ENCODE data around the gene BNIP2.
"Not testable (repeated sequence)": the region's sequence is repeated elsewhere in the genome, so short reads cannot be mapped to it uniquely, and the experiment has no call there.

Gene BNIP2

DNA sequence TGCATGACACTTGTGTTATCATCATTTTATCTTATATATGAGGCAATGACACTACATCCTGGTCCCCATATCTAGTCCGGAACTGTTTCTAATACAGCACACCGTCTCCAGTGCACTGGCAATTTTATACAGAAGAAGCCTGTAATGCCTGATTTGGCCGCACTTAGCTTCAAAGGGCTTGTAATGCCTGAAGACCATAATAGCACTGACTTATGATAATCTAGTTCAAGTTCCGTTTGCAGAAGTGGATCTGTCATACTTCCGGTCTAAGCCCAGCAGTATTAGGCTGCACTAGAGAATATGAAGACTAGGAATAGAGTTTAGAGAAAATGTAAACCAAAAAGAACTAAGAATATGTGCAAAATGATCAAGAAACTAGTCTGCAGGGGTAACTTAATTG lies 1.3 kb downstream of the BNIP2 start:
- DNase-seq = no peak

DNA sequence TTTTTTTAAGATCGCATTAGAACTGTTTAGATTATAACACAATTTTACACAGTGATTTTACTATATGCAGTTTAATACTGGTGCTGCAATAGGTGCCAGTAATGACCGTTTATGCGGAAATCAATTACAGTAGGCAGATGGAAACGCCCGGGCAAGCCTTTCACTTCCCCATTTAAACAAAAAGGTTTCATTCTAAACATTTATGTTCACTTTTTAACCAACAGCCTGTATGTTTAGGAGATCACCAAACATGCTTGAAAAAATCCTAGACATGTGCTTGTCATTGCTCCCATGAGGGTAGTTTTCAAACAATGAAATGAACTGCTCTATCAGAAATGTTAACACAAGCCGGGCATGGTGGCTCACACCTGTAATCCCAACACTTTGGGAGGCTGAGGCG lies 2.7 kb downstream of the BNIP2 start:
- DNase-seq = no peak

DNA sequence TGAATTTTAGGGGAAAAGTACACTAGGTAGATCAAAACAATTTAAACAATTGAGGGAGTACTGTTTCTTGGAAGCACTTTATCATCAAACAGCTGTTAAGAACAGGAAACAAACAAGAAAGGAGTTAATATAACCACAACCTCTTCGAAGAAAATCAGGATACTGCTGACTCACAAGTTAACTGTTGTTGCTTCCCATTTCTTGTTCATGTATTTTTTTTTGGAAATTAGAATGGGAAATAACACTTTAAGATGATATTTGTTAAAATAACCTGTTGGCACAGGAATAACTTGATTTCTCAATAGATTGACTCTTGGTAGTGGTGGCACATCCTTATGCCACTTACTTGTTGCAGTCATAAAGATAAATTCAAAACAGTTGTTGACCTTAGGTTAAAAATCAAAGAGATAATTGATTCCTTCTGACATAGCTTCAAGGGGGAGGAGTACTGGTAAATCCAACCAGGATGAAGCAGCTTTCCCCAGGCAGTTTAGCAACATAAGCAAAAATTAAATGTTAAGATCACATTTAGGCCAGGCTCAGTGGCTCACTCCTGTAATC lies 3.3 kb downstream of the BNIP2 start:
- DNase-seq = no peak

DNA sequence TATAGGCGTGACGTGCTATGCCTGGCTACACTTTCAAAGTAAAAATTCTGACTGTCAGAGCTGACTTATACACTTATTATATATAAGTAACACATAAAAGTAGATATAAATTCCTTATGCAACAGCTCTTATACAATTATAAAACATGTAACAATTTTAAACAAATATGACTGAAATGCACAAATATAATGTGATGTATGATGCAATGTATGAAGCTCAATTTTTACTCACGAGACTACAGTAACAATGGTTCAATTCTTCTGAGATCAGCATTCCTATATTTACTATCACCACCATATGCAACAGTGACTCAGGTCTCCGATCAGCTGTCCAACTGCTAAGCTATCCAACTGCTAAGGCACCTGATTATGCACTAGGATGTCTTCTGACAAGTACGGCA lies 8.2 kb downstream of the BNIP2 start:
- no peak for DNase-seq

DNA sequence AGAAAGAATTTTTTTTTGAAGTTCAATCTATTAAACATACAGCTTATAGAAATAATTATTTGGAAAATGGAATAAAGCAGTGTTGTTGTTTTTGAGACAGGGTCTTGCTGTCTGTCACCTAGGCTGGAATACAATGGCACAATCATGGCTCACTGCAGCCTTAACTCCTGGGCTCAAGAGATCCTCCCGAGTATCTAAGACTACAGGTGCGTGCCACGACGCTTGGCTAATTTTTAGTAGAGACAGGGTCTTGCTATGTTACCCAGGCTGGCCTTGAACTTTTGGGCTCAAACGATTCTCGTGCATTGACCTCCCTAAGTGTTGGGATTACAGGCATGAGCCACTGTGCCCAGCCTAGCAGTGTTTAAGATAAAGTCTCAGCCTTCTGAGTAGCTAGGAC lies 8.8 kb downstream of the BNIP2 start:
- DNase-seq = no peak

DNA sequence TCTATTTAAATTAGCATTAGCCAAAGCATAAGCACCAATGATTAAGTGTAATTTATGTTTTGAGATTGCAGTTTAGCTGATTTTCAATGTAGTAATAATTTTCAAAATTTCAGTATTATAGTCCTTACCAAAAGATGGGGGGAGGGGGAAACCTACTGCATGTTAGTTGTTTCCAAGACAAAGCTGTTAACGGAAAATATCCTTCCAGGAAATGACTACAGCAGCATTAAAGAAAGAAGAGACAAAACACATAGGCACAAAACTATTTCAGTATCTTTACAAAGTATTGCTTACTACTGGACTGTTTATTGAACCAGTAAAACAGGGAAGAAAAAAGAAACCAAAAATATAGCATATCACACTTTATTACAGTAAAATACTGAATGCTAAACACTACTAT lies 10.5 kb downstream of the BNIP2 start:
- DNase-seq = no peak

DNA sequence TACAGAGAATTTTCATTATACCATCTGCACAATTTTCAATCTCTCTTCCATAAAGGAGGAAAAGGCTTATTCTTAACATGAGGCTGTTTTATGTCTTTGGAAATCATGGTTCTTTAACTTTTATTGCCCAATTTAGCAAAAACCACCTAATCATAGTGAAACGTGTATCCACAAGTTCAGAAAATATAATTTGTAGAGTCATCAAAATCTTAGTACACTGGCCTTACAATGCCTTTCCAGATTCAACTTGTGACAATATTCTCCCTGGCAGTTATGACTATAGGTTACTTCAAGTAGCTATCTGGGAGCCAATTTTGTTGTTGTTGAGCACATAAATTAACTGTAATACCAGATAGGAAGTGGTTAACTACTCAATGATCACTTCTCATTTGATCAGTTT lies 10.9 kb downstream of the BNIP2 start:
- DNase-seq = no peak

DNA sequence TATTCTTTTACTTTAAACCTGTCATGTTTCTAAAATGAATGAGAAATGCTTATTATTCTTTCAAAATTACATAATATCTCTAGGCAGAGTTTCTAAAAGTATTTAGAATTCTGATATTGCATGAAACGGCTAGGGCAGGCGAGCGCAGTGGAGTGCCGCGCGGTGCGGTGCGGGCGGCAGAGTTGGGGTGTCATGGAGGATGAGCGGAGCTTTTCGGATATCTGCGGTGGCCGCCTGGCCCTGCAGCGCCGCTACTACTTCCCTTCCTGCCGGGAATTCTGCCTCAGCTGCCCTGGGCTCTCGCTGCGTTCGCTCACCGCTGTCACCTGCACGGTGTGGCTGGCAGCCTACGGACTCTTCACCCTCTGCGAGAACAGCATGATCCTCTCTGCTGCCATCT lies 12.6 kb downstream of the BNIP2 start:
- DNase-seq = no peak

DNA sequence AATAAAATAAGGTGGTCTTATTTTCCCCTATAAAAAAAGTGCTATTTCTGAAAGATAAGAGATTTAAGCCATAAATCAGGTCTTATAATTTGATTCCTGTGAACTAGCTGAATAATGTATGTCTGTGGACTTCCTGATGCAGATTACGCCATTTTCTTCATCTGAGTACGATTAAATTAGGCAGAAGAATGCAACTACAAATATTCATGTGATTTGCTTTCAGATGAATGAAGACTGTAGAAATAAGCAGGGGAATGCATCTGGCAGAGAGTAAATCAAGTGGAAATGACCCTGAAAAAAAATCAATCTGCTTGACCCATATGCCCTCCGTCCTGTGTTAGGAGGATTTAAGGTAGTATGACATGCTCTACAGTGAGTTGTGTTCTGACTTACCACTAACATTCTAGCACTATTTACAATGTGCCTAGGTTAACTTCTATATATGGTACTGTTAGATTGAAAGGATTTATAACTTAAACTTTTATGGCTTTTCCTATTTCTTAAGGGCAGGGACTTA lies 14.7 kb downstream of the BNIP2 start:
- DNase-seq = no peak

DNA sequence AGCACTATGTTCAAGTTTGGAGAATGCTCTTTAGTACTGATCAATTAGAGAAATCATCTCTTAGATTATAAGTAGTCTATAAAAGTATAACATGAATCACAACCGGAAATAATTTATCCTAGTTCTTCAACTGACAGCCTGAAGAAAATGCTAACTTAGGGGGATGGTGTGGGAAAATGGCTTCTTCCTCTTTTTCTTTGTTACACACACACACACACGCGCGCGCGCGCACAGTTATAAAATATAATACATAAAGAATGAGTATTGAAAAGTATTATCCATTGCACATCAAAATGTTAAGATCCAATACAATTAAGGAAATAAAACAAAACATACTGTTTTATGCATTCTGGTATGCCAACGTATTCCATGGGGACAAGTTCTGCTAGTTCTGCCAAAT lies 20.6 kb downstream of the BNIP2 start:
- no peak for DNase-seq

DNA sequence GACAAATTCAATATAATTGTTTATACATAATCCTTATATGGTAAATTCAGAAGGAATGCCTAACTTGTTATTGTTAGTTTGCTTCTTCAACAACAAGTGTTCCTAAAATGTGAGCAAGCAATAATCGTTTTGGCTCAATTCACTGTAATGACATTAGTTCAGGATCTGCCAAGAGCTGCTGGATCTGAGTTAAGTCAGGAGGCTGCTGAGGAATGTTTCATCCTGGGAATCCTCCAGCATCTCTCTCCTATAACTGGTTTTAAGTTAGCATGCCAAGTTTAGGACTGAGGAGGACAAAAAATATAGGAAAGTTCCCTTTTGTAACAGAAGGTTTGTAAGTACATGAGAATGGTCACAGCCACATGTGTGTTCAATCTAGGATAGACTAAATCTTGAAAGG lies 26.9 kb downstream of the BNIP2 start:
- DNase-seq = no peak

DNA sequence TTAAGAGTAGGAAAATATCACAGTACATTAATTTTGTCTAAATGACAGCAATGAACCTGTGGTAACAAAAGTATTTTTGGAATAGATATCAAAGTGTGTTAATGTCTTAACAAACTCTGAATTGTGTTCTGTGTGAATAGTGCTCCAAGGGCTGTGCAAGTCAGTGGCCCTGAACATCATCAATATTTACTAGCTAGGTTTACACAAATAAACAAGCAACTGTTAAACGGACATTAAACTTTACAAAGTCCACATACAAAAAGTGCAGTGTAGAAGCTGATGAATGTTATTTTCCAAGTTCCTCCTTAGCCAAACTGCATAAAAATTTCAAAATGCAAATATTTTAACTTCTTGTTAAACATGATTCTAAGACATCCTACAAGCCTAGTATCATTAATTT lies 29.8 kb downstream of the BNIP2 start:
- no peak for DNase-seq

DNA sequence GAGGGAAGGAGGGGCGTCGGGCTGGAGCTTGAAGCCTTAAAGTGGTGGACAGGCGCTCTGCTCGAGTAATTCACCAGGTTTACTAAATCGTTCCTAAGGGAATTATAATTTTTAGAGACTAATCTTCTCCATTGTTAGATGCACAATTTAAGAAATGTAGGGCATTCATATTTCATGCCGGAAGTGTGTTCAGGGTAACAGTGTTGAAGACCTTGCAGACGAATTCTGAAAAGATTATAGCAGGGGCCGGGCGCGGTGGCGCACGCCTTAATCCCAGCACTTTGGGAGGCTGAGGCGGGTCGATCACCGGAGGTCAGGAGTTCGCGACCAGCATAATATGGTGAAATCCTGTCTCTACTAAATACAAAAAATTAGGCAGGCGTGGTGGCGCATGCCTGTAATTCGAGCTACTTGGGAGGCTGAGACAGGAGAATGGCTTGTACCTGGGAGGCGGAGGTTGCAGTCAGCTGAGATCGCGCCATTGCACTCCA lies 31.4 kb downstream of the BNIP2 start:
- DNase-seq = no peak

DNA sequence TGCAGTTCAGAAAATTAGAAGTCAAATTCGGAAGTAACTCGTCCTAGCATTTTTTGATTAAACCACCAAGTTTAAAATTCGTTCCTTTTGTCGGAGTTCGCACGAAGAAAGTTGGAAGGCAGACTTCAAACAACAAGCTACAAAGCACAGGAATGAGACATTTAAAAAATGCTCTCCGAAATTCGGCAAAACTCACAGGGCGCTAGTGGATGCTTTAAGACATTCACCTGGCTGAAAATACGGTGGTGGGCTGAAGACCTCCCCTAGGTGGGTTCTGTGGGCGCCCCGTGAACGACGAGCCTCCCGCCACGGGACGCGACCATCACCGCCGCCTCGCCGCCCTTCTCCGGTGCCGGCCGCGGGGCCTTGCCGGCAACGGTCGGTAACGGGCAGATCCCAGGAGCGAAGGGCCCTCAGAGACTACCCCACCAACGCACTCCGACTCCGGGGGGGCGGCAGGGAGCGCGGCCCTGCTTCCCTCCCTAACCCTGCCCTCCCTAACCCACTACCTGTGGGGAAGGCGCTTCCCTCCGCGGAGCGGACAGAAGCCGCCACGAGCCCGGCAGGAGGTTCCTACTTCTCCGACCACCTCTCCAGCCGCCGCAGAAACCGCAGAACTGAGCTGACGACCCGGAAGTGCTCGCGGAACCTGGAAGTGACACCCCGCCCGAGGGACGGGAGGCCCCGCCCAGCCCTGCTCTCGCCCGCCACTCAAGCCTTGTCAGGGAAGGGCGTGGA lies 32.1 kb downstream of the BNIP2 start, which contains the start of gene GTF2A2:
TSS of gene GTF2A2 (minus strand) at position 619 of the 738 bp plus-strand sequence. CDS start 5,238 bp downstream, outside the sequence.
- peak; percentile 94 for DNase-seq

DNA sequence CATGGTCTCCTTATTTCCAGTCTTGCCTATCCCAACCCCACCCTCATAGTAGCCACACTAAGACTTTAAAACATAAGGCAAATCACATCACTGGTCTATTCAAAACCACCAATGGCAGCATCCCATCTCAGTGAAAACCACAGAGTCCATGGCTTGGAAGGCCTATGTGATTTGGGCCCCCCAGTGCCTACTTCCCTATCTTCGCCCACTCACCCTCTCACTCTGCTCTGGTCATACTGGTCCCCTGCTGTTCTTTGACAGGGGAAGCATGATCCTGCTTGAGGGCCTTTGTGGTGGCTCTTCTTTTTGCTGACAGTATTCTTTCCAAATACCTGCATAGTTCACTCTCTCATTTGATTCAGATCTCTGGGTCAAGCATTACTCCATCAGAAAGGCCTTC lies 35.1 kb downstream of the BNIP2 start:
- no peak for DNase-seq

DNA sequence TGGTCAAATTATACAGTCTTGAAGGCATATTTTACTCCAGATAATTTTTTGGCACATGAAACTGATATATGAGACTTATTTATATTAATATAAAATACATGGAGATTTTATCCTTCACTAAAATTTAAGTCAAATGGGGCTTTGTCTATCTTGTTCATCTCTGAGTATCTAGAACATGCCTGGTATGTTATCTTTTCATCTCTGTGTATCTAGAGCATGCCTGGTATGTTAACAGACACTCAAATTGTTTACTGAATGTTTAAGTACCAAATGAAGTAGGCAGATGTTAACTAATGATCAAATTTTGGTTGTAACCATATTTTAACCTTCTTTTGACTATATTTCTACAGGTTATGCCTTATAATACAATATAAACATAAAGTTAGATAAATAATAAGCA lies 39.5 kb downstream of the BNIP2 start:
- DNase-seq = peak; percentile 12

DNA sequence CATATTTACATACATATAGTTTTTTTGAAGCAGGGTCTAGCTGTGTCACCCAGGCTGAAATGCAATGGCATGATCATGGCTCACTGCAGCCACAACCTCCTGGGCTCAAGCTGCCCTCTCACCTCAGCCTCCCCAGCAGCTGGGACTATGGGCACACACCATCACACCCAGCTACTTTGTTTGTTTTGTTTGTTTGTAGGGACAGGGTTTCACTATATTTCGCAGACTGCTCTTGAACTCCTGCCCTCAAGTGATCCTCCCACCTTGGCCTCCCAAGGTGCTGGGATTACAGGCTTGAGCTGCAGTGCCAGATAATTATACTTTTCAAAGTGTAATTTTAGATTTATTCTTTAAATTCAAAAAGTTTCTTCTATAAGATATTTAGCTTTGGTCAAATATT lies 42.0 kb downstream of the BNIP2 start:
- DNase-seq = no peak

DNA sequence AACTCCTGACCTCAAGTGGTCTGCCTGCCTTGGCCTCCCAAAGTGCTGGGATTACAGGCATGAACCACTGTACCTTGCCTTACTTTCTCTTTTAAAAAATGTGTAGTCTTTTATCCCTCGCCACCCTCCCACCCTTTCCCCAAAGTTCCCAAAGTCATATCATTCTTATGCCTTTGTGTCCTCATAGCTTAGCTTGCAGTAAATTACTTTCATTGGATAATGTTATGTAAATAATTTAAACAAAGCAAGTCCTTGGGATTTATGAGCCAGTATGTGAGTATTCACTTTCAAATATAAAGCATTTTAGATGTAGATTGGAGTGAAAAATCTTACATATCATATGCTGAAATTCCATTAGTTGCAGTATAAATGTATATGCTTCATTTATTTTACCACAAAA lies 42.8 kb downstream of the BNIP2 start:
- DNase-seq = no peak

DNA sequence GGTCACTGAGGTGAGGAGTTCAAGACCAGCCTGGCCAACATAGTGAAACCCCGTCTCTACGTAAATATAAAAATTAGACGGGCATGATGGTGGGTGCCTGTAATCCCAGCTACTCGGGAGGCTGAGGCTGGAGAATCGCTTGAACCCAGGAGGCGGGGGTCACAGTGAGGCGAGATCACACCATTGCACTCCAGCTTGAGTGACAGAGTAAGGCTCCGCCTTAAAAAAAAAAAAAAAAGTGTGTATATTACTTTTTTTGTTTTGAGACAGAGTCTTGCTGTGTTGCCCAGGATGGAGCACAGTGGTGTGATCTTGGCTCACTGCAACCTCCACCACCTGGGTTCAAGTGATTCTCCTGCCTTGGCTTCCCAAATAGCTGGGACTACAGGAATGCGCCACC lies 43.3 kb downstream of the BNIP2 start:
- DNase-seq = not testable (repeated sequence)

DNA sequence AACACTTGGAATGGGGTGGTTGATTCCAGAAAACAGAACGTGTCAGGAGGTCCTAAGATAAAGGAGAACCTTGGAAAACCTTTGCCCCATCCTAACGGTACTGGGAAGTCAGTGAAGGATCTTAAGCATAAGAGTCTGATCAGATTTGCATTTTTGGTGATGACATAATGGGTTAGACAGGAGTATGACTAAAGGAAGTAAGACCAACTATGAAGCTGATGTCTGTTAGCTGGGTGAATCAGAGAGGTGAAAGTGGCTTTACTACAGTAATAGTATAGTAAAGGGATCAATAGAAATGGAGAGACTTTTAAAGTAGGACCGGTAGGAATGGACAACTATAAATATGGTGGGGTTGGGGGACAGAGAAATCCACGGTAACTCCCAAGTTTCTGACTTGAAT lies 44.4 kb downstream of the BNIP2 start:
- DNase-seq = no peak

DNA sequence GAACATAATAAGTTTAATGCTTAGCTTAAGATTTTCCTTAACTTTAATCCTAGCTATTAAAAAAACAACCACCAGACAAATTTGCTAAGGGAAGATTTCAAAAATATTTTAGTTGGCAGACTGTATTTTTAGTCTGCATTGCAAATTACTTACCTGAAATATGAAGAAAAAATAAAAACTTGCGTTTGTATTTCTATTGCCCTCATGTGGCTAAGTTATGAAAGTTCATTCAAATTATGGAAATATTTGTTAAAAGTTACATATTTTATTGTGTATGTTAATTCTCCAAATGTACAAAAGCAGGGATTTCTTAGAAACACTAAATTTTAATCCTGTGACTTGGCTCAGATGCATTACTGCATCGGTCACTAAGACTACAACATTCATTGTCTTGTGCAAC lies 46.8 kb downstream of the BNIP2 start:
- no peak for DNase-seq

DNA sequence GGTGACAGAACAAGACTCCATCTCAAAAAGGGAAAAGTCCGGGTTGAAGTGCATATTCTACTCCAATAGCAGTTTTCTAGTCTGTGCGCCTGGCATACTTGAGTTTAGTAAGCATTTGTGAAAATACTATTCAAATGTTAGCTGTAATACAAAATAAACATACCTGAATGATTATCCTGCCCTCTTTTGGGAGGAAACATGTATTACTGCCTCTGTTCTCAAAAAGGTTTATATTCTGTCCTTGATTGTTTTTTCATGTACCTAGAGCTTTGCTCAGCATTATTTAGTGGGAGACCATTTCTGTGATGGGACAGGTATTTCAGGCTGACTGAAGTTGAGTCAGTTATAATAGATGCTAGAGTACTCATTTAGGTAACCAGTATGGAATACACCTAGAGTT lies 51.6 kb downstream of the BNIP2 start:
- DNase-seq = not testable (repeated sequence)

DNA sequence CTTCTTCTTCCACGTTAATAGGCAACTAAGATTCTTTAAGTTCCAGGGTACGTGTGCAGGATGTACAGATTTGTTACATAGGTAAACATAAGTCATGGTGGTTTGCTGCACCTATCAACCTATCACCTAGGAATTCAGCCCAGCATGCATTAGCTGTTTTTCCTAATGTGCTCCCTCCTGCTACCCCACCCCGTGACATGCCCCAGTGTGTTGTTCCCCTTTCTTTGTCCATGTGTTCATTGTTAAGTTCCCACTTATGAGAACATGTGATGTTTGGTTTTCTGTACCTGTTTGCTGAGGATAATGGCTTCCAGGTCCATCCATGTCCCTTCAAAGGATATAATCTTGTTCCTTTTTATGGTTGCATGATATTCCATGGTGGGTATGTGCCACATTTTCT lies 52.9 kb downstream of the BNIP2 start:
- no peak for DNase-seq

DNA sequence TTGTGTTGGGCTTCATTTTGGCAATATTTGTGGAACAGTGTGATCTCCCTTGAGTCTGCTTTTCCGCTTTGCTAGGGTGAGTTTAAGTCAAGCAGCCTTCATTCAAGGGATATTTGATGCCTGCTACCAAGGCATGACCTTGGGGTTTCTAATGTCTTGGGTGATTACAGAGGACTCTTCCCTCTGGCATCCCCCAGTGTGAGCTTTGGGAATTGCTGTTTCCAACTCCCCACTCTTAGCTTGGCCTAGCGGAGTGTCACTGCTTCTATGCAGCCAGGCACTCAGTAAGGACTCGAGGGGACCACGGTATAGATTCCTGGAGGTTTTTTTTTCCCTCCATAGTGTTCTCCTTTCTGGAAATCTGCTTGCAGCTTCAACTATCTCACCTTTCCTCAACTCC lies 56.4 kb downstream of the BNIP2 start:
- no peak for DNase-seq

DNA sequence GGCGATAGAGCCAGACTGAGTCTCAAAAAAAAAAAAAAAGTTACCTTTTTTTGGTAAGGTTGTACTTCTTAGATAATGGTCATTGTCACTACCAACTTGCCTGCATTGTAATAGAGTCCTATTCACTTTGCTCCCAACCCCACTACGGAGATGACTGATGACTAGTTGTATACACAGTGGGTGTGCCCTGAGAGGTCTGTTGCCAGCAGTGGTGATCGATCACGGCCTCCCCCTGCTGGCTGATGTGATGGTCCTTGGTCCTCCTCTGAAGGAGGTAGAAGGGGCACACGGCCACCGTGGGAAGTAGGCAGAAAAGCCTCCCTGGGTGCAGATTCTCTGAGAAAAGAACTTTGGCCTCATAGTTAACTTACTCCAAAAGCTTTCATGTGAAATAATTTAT lies 66.8 kb downstream of the BNIP2 start:
- no peak for DNase-seq
